Stimulated activated CD8-positive, alpha-beta memory T cell treated with anti-CD3 and anti-CD28 coated beads, Interleukin-15, amount 100 ng/mL, for 1 hour (primary cell): ENCODE results near the gene FNBP1.
"Not testable (repeated sequence)": the region's sequence is repeated elsewhere in the genome, so short reads cannot be mapped to it uniquely, and the experiment has no call there.

Experiments used
- DNase-seq: peaks from one replicate; pipeline ENCODE4 v3.0.0-alpha.2; 2020; ENCODE audit warnings: low read depth

Gene FNBP1

GRCh38 chr9:129918296-129918950 is 124.6 kb downstream of the FNBP1 start:
- no peak for DNase-seq

- DNase-seq, result no peak
These were observed 126.3 kb downstream of the FNBP1 start for GRCh38 chr9:129916707-129917106.

GRCh38 chr9:129914051-129914450 is 128.9 kb downstream of the FNBP1 start:
- DNase-seq, result no peak

- no peak for DNase-seq
These were observed 132.1 kb downstream of the FNBP1 start for GRCh38 chr9:129910628-129911567.

- no peak for DNase-seq
These were observed 133.1 kb downstream of the FNBP1 start for GRCh38 chr9:129909851-129910250.

- DNase-seq, result no peak
These were observed 134.1 kb downstream of the FNBP1 start for GRCh38 chr9:129908906-129909305.

GRCh38 chr9:129907201-129907600 is 135.8 kb downstream of the FNBP1 start:
- no peak for DNase-seq

GRCh38 chr9:129906298-129906697 is 136.7 kb downstream of the FNBP1 start:
- no peak for DNase-seq

GRCh38 chr9:129904734-129905133 is 138.3 kb downstream of the FNBP1 start:
- DNase-seq, result no peak

GRCh38 chr9:129902740-129903134 is 140.3 kb downstream of the FNBP1 start:
- no peak for DNase-seq

GRCh38 chr9:129901993-129902739 is 140.8 kb downstream of the FNBP1 start:
- no peak for DNase-seq

GRCh38 chr9:129900263-129901027 is 142.5 kb downstream of the FNBP1 start:
- no peak for DNase-seq

- no peak for DNase-seq
These were observed 143.4 kb downstream of the FNBP1 start for GRCh38 chr9:129899620-129900019.

GRCh38 chr9:129898185-129898584 is 144.8 kb downstream of the FNBP1 start:
- no peak for DNase-seq

GRCh38 chr9:129897263-129897662 is 145.7 kb downstream of the FNBP1 start:
- DNase-seq, result no peak

- peak; percentile 14 for DNase-seq
These were observed 147.4 kb downstream of the FNBP1 start for GRCh38 chr9:129895376-129896268.

GRCh38 chr9:129894120-129894823 is 148.7 kb downstream of the FNBP1 start:
- no peak for DNase-seq

GRCh38 chr9:129891569-129891968 is 151.4 kb downstream of the FNBP1 start:
- no peak for DNase-seq

- not testable (repeated sequence) for DNase-seq
These were observed 152.2 kb downstream of the FNBP1 start for GRCh38 chr9:129890718-129891299.
